Measurements from ENCODE around the gene MYH7.

- peak; percentile 83 for TF ChIP-seq REST (IDR thresholded peaks at IDR 0.05; ENCODE audit: borderline replicate concordance)
- TF ChIP-seq CTCF (IDR thresholded peaks at IDR 0.05; ENCODE audit: poor library complexity, severe bottlenecking): no peak
- TF ChIP-seq POLR2AphosphoS5 (IDR thresholded peaks at IDR 0.05): peak; percentile 85
- TF ChIP-seq TAF1 (IDR thresholded peaks at IDR 0.05; ENCODE audit: low read depth): no peak
- no peak for TF ChIP-seq EZH2 (IDR thresholded peaks at IDR 0.05; ENCODE audit: borderline replicate concordance, insufficient read depth, low read length, poor library complexity, severe bottlenecking)
- peak; percentile 90 for TF ChIP-seq EP300 (conservative IDR thresholded peaks at IDR 0.05; ENCODE audit: poor library complexity, severe bottlenecking)
- peak; percentile 77 for TF ChIP-seq MXI1 (conservative IDR thresholded peaks at IDR 0.05; ENCODE audit: poor library complexity, severe bottlenecking)
- peak; percentile 60 for TF ChIP-seq RAD21 (conservative IDR thresholded peaks at IDR 0.05)
Measured at GRCh38 chr14:23436327-23437132, 1.1 kb upstream of the MYH7 start.

All from neural cell (in vitro differentiated cells).